Liver (tissue), 9 donors: Measurements from ENCODE around the gene AHNAK2. TPM values are rescaled to one million over a fixed set of nuclear protein-coding genes. Genes with fewer than 3 reads are reported as not detected.

Experiments used
- DNase-seq: peaks from one replicate; pipeline ENCODE4 v3.0.0-alpha.2; 2017; ENCODE audit warnings: low spot score
- H3K27ac ChIP-seq, 2 donors: one replicate each; pipeline ENCODE4 v1.7.0; 2013; ENCODE audit warnings: inconsistent platforms in 2 of 2, low read length in 2 of 2, control low read depth in 1 of 2, low read depth in 1 of 2, mild to moderate bottlenecking in 1 of 2
- H3K27me3 ChIP-seq, 4 donors: one replicate each; pipeline versions ENCODE4 v1.6.1 to v1.7.0; 2013; ENCODE audit warnings: low read length in 3 of 4, inconsistent platforms in 1 of 4, mild to moderate bottlenecking in 1 of 4, moderate library complexity in 1 of 4; ENCODE audit not compliant: control insufficient read depth in 4 of 4, insufficient read depth in 4 of 4
- H3K36me3 ChIP-seq, 4 donors: one replicate each; pipeline versions ENCODE4 v1.6.1 to v1.7.0; 2013; ENCODE audit warnings: low read length in 3 of 4, mild to moderate bottlenecking in 3 of 4, low read depth in 1 of 4, moderate library complexity in 1 of 4; ENCODE audit not compliant: control insufficient read depth in 4 of 4, insufficient read depth in 3 of 4
- H3K4me1 ChIP-seq, 4 donors: one replicate each; pipeline versions ENCODE4 v1.6.1 to v1.7.0; 2013; ENCODE audit warnings: low read length in 3 of 4, mild to moderate bottlenecking in 3 of 4, moderate library complexity in 1 of 4; ENCODE audit not compliant: control insufficient read depth in 4 of 4, insufficient read depth in 4 of 4
- H3K4me3 ChIP-seq, 3 donors: one replicate each; pipeline versions ENCODE4 v1.6.1 to v1.7.0; 2013; ENCODE audit warnings: low read length in 3 of 3, control low read depth in 1 of 3, low read depth in 1 of 3, mild to moderate bottlenecking in 1 of 3
- H3K9ac ChIP-seq, 2 donors: one replicate each; pipeline ENCODE4 v1.7.0; 2013; ENCODE audit warnings: low read length in 2 of 2, mild to moderate bottlenecking in 2 of 2, moderate library complexity in 2 of 2, control low read depth in 1 of 2, low read depth in 1 of 2
- H3K9me3 ChIP-seq, 4 donors: one replicate each; pipeline versions ENCODE4 v1.6.1 to v1.7.0; 2013; ENCODE audit warnings: low read length in 3 of 4; ENCODE audit not compliant: control insufficient read depth in 4 of 4
- EGR1 ChIP-seq, 2 donors: IDR thresholded peaks; 2 replicates each; pipeline ENCODE4 v1.6.1; 2016 to 2018; ENCODE audit warnings: antibody characterized with exemption in 2 of 2, low read depth in 2 of 2
- FOXA2 ChIP-seq: IDR thresholded peaks from 2 replicates; pipeline ENCODE4 v1.6.1; 2016; ENCODE audit warnings: antibody characterized with exemption
- HNF4A ChIP-seq, 2 donors: conservative IDR thresholded peaks; 2 replicates each; pipeline ENCODE4 v1.6.1; 2016; ENCODE audit warnings: antibody characterized with exemption in 2 of 2, mild to moderate bottlenecking in 2 of 2
- NR2F2 ChIP-seq: IDR thresholded peaks from 2 replicates; pipeline ENCODE4 v1.6.1; 2016; ENCODE audit warnings: antibody characterized with exemption
- RXRA ChIP-seq, 2 donors: IDR thresholded peaks; 2 replicates each; pipeline ENCODE4 v1.6.1; 2017 to 2018; ENCODE audit warnings: antibody characterized with exemption in 2 of 2, mild to moderate bottlenecking in 1 of 2
- WGBS: extraction: QIAGEN DNeasy Blood & Tissue Kit; methylation state at CpG from one replicate; pipeline ENCODE4 v1.1.7; 2013; 5-methylcytosine and 5-hydroxymethylcytosine counted together
- polyA plus RNA-seq, 2 donors: library from polyadenylated mRNA; stranded (reverse) in 1 of 2; unstranded in 1 of 2; fragments of 200-250 nt in 1 of 2; fragments of >200 nt in 1 of 2; fragmentation: Nextera tagmentation in 1 of 2; extraction: Ambion mirVana in 1 of 2; gene quantifications; one replicate each; pipeline versions ENCODE4 v1.2.1 to v1.2.3, GENCODE V29; 2013 to 2015
- total RNA-seq, 2 donors: library from RNA; depleted of rRNA; stranded (reverse); fragments of >200 nt; gene quantifications; one replicate each; pipeline ENCODE4 v1.2.3, GENCODE V29; 2014
- TF ChIP-seq, protein P1 (sequence below): IDR thresholded peaks from 2 replicates; pipeline ENCODE4 v1.6.1; 2016; ENCODE audit warnings: antibody characterized with exemption
- TF ChIP-seq, protein P2 (sequence below): fragments of 150-350 bp; IDR thresholded peaks from 2 replicates; pipeline ENCODE4 v1.5.1; 2017; ENCODE audit warnings: improper control_type of control experiment, low read depth, low read length; ENCODE audit not compliant: missing input control
- donor health status: healthy.
- donor health status: healthy.
- donor health status: healthy.
- donor health status: healthy.
- donor health status: healthy.

The AHNAK2 gene
- total and polyA plus RNA-seq, 4 donors: 0.05 to 2.6 (median 1.2) TPM

DNA sequence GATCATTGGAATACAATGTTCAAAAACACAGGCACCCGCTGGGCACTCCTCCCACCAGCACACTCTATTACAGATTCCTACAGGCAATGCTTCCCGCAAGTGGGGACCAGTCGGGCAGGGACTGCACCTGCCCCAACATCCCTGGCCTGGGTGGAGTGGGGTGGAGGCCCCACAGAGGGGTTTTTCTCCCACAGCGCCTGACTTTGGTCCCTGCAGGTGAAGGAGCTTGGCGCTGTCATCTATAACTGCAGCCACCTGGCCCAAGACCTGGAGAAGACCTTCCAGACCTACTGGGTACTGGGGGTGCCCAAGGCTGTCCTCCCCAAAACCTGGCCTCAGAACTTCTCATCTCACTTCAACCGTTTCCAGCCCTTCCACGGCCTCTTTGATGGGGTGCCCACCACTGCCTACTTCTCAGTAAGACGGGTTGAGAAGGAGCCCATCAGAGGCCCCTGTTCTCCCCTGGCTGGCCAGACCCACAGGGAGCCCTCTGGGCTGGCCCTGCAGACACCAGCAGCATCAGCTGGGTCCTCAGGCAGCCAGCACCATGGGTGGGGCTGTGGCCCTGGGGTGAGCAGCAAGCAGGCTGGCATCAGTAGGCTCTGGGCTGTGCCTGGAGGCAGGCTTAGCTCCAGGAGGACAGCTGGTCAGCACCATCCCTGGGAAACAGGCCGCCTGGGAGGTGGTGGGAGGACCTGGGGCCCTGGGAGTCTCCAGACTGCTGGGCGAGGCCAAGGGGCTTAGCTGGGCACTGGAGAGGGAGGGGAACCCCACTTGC, 47.5 kb downstream of the AHNAK2 start:
- peaks cover 0 to 3% (median 0%) of the 10 kb centered on the region in 4 donors for H3K27me3 ChIP-seq

DNA sequence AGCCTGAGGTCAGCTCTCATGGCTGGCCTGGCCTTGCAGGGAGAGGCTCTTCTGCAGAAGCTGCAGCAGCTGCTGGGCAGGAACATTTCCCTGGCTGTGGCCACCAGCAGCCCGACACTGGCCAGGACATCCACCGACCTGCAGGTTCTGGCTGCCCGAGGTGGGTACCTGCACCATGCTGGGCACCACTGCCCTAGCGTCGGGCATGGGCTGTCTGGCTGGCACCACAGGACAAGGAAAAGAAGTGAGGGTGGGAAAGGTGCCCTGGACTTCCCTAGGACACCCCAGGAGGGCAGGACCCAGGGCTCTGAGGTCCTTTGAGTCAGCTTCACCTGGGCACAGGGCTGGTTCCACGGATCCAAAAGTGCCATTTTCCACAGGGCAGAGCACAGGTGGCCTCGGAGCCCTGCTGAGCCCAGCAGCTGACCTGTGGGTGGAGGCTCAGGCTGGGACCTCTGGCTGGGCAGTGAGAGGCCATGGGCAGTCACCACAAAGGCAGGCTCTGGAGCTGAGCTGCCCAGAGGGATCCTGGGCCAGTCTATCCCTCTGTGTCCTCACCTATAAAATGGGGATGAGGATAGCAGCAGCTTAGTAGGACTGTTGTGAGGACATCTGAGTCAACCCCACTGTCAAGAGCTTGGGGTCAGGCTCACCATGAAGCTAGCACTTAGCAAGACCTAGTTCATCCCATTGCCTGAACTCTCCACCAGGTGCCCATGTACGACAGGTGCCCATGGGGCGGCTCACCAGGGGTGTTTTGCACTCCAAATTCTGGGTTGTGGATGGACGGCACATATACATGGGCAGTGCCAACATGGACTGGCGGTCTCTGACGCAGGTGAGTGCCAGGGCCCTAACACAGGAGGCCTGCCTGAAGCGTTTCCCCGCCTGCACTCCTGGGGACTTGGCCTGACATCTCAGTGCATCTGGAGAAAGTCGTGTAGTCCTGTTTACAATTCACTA, 48.6 kb downstream of the AHNAK2 start:
- DNase-seq: no peak
- 85% methylated on average over 15 of the region's 15 CpGs for WGBS
- no peak for TF ChIP-seq EGR1 (IDR thresholded peaks at IDR 0.05; ENCODE audit: low read depth in 2 of 2)
- no peak for TF ChIP-seq HNF4A (conservative IDR thresholded peaks at IDR 0.05)
- TF ChIP-seq FOXA2: no peak

More for the DNA sequence above, 47.5 kb downstream of the AHNAK2 start:
- TF ChIP-seq, protein P1, sequence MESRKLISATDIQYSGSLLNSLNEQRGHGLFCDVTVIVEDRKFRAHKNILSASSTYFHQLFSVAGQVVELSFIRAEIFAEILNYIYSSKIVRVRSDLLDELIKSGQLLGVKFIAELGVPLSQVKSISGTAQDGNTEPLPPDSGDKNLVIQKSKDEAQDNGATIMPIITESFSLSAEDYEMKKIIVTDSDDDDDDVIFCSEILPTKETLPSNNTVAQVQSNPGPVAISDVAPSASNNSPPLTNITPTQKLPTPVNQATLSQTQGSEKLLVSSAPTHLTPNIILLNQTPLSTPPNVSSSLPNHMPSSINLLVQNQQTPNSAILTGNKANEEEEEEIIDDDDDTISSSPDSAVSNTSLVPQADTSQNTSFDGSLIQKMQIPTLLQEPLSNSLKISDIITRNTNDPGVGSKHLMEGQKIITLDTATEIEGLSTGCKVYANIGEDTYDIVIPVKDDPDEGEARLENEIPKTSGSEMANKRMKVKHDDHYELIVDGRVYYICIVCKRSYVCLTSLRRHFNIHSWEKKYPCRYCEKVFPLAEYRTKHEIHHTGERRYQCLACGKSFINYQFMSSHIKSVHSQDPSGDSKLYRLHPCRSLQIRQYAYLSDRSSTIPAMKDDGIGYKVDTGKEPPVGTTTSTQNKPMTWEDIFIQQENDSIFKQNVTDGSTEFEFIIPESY: no peak
- TF ChIP-seq NR2F2 (no peak), FOXA2 (no peak)
- TF ChIP-seq, protein P2, sequence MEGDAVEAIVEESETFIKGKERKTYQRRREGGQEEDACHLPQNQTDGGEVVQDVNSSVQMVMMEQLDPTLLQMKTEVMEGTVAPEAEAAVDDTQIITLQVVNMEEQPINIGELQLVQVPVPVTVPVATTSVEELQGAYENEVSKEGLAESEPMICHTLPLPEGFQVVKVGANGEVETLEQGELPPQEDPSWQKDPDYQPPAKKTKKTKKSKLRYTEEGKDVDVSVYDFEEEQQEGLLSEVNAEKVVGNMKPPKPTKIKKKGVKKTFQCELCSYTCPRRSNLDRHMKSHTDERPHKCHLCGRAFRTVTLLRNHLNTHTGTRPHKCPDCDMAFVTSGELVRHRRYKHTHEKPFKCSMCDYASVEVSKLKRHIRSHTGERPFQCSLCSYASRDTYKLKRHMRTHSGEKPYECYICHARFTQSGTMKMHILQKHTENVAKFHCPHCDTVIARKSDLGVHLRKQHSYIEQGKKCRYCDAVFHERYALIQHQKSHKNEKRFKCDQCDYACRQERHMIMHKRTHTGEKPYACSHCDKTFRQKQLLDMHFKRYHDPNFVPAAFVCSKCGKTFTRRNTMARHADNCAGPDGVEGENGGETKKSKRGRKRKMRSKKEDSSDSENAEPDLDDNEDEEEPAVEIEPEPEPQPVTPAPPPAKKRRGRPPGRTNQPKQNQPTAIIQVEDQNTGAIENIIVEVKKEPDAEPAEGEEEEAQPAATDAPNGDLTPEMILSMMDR: no peak
- Histone ChIP-seq H3K4me1 (peaks cover 0 to 6% (median 3%) of the 10 kb centered on the region in 4 donors), H3K36me3 (no peaks in the 10 kb centered on the region), H3K9ac (no peak overlapping the region), H3K9me3 (no peaks in the 10 kb centered on the region), H3K27ac (no peak overlapping the region), H3K4me3 (no peak overlapping the region)
- DNase-seq: no peak
- WGBS: 89% methylated on average over 10 of the region's 10 CpGs

DNA sequence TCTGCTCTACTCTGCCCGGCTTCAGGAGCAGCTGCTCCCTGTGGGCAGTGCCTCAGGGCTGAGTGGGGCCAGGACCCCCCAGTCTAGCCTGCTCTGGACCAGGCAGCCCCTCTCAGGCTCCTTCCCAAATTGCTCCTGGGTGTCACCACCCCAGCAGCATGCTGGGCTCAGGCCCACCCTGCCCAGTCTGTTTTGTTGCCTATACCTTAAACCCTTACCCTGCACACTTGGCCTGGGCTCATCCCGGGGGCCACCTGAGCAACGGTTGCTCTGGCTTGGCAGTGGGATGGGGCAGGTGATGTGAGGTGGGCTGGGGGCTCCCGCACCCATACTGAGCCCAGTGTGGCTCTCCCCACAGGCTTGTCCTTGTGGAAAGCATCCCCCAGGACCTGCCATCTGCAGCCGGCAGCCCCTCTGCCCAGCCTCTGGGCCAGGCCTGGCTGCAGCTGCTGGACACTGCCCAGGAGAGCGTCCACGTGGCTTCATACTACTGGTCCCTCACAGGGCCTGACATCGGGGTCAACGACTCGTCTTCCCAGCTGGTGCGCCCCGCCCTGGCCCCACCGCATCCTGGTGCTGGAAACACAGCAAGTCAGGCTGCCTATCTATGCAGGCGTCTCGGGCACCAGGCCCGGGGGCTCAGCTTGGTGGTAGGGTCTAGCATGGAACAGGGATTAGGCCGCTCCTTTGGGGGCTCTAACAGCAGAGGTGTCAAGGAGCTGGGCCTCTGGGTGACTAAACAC, 49.6 kb downstream of the AHNAK2 start:
- peaks cover 0 to 3% (median 0%) of the 10 kb centered on the region in 4 donors for H3K27me3 ChIP-seq
- H3K9me3 ChIP-seq: peaks cover 0 to 4% (median 0%) of the 10 kb centered on the region in 4 donors
- peaks cover 0 to 6% (median 3%) of the 10 kb centered on the region in 4 donors for H3K4me1 ChIP-seq
- H3K36me3 ChIP-seq: no peaks in the 10 kb centered on the region
- H3K4me3 ChIP-seq: no peak overlapping the region
- DNase-seq: no peak
- H3K9ac ChIP-seq: no peak overlapping the region
- H3K27ac ChIP-seq: no peak overlapping the region
- 80% methylated on average over 17 of the region's 17 CpGs for WGBS
- TF ChIP-seq, protein P2: no peak
- peak; percentile 63 to 69 for TF ChIP-seq RXRA (IDR thresholded peaks at IDR 0.05)

More for the DNA sequence above, 48.6 kb downstream of the AHNAK2 start:
- Histone ChIP-seq H3K9me3 (no peaks in the 10 kb centered on the region), H3K4me1 (peaks cover 0 to 6% (median 3%) of the 10 kb centered on the region in 4 donors), H3K36me3 (no peaks in the 10 kb centered on the region), H3K4me3 (no peak overlapping the region), H3K27me3 (peaks cover 0 to 3% (median 0%) of the 10 kb centered on the region in 4 donors), H3K9ac (no peak overlapping the region), H3K27ac (no peak overlapping the region)
